Raji (cell line): ENCODE data around the gene ZNF331.

Experiments
- POLR2A ChIP-seq: IDR thresholded peaks from 2 replicates; pipeline ENCODE4 v1.6.1; 2011; ENCODE audit warnings: low read depth, low read length, control low read depth; ENCODE audit not compliant: insufficient read depth

Gene ZNF331

DNA sequence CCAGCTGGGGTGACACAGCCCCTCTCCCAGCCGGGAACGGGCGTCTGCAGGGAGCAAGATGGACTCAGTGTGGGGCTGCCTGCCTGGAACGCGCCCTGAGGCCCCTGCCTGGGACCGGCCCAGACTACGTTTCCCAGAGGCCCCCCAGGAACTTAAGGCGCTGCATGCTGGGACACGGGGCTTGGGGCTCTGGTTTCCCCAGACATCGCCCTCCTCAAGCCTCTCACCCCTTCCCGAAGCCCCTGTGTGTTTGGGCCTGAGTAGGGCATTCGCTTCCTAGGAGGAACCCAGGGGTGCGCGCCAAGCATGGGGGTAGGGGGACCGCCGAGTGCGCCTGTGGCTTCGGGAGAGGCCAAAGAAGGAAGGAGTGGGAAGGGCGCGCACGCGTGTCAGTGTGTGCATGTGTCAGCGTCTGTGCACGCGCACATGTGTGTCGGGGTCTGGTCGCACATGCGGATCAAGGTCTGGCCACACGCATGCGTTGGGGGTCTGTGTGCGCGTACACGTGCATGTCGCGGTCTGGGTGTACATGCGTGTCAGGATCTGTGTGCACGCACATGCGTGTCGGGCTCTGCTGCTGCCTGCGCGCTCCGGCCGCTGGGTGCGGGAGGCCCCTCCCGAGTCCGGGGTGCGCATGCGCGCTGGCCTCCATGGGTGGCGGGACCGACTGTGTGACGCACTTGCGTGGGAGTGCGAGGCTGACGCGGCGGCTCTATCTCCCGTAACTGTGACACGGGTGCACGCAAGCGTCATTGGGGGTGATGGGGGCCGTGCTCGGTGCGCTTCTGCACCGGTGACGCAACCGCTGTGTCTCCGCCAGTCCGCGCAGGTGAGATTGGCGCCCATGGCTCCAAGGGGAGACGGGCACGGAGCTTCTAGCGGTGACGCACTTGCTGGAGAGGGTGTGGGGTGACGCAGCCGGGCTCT, 16.2 kb downstream of the ZNF331 start:
- TF ChIP-seq POLR2A = no peak

DNA sequence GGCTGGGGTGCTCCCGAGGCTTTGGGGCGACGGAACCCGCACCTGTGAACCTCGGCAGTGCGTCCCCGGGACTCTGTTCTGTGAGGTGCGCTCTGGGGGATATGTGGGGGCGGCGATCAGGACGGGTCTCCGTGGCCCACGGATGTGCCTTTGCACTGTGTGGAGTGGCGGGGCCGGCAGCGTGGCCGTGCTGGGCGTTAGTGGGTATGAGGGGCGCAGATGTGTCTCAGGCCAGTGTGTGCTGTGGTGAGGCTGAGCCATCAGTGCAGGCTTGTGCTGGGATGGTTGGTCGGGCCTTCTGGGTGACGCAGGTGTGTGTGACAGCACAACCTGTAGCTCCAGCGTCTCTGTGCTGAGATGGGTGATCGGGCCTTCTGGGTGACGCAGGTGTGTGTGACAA, 16.9 kb downstream of the ZNF331 start:
- TF ChIP-seq POLR2A = no peak

DNA sequence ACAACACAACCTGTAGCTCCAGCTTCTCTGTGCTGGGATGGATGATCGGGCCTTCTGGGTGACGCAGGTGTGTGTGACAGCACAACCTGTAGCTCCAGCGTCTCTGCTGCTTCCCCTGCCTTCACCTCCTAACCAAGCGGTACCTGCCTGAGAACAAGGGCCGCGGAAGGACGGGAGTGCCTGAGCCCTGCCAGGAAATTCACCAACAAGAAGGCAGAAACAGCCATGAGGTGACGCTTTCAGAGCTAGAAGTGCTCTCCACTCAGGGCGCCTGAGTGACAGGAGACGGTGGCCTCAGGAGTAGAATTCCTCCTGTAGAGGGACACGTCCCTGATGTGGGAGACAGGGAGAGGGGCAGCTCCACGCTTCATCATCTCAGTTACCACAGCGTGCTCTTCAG, 17.4 kb downstream of the ZNF331 start:
- no peak for TF ChIP-seq POLR2A

DNA sequence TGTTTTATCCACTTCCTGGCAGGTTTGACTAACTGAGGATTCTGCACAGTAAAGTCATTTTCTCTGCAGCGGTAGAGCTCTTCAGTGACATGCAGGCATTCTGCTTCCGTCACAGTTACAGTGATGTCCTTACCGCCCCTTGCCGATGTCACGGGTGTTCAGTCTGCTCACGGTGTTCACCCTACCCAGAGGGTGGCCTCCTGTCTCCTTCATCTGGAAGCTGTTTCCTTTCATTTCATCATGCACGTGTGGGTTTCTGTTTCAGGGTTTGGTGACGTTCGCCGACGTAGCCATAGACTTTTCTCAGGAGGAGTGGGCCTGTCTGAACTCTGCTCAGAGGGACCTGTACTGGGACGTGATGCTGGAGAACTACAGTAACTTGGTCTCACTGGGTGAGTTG, 33.4 kb downstream of the ZNF331 start:
- TF ChIP-seq POLR2A = no peak

DNA sequence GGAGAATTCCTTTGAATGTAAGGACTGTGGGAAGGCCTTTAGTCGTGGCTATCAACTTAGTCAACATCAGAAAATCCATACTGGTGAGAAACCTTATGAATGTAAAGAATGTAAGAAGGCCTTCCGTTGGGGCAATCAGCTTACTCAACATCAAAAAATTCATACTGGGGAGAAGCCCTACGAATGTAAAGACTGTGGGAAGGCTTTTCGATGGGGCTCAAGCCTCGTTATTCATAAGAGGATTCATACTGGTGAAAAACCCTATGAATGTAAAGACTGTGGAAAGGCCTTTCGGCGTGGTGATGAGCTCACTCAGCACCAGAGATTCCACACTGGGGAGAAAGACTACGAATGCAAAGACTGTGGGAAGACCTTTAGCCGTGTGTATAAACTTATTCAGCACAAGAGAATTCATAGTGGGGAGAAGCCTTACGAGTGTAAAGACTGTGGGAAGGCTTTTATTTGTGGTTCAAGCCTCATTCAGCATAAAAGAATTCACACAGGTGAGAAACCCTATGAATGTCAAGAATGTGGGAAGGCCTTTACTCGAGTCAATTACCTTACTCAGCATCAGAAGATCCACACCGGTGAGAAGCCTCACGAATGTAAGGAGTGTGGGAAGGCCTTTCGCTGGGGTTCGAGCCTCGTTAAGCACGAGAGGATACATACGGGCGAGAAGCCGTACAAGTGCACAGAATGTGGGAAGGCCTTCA, 39.2 kb downstream of the ZNF331 start:
- TF ChIP-seq POLR2A = no peak

- TF ChIP-seq POLR2A = no peak
These were observed 40.0 kb downstream of the ZNF331 start for GRCh38 chr19:53577968-53578367.

DNA sequence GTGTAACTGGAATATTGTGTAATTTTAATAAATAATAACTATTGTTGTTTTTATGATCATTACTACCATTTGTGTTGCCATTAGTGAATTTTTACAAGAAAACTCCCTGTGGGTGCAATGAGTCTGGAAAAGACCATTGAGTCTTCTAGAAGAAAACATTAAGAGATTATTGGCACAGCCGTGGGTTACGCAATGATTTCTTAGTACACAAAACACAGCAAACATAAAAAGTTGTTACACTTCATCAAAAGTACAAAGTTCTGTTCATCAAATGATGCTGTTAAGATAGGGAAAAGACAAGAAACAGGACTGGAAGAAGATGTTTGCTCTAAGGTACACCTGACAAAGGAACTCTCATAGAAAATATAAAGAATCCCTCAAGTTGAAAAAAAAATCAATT, 41.6 kb downstream of the ZNF331 start:
- no peak for TF ChIP-seq POLR2A

DNA sequence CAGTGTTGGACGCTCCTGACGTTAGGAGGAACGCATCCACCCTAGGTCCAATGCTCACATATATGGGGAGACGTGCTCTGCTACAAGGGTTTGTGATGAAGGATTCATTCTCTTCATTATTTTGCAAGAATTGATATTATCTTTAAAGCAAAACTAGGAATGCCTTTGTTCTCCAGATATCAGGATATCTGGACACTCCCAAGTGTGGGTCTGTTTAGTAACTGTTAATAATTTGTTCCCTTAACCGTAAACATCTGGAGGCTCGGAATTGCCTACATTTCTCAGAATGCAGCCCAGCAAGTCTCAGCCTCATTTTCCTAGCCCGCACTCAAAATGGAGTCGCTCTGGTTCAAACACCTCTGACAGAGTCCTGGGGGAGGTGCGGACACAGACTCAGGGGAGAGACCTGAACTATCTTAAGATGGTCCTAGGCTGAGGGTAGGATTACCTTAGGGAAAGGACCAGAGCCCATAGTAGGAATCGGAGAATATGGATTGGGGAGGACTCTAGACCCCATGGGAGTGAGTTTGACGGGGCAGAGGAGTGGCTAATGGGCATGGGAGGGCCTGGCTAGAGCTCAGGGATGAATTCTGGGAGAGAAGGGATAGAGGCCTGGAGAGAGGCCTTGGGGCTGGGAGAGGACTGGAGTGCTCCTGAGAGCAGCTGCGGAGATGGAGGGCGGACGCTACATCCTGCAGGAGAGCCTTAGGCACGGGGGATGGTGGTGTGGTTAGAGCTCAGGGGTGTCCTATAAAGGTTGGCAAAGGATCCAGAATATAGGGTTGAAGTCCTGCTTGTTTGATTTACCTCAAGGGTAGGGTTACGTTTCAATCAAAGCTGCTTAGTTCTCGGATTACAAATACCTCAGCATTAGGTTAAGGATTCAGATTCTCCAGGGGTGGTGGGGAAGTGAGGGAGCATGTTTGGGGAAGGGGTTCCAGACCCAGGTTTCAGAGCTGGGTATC, 43.2 kb downstream of the ZNF331 start:
- TF ChIP-seq POLR2A = no peak

DNA sequence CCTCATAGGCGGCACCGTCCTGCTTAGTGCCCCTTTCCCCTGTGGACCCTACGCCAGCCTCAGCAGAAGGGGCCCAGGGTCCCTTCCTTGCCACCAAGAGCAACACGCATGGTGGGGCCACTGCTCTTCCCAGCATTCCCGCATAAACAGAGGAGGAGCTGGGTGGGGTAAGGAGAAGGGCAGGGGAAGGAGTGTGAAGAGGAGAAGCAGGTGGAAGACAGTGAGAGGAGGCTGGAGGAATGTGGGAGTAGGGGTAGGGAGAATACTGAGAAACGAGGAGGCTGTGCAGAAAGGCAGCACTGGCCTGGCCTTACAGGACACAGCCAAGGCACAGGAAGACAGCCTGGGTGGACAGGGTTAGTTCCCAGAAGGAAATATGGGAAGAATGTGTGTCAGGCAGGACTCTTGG, 43.9 kb downstream of the ZNF331 start:
- no peak for TF ChIP-seq POLR2A

- TF ChIP-seq POLR2A = no peak
These were observed 45.2 kb downstream of the ZNF331 start for GRCh38 chr19:53583181-53583580.

DNA sequence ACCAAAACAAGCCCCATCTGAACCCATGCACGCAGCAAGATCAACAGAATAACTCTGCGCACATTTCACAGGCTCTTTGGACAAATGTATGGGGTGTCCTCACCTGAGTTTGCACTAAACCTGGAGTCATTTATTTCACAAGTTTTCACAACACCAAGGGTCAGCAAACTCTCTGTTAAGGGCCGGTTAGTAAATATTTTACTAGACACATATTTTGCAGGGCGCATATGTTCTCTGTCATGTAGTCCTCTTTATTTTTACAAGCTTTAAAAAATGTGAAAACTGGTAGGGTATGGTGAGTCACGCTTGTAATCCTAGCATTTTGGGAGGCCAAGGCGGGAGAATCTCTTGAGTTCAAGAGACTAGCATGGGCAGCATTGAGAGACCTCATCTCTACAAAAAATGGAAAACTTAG, 48.3 kb downstream of the ZNF331 start:
- TF ChIP-seq POLR2A = no peak

DNA sequence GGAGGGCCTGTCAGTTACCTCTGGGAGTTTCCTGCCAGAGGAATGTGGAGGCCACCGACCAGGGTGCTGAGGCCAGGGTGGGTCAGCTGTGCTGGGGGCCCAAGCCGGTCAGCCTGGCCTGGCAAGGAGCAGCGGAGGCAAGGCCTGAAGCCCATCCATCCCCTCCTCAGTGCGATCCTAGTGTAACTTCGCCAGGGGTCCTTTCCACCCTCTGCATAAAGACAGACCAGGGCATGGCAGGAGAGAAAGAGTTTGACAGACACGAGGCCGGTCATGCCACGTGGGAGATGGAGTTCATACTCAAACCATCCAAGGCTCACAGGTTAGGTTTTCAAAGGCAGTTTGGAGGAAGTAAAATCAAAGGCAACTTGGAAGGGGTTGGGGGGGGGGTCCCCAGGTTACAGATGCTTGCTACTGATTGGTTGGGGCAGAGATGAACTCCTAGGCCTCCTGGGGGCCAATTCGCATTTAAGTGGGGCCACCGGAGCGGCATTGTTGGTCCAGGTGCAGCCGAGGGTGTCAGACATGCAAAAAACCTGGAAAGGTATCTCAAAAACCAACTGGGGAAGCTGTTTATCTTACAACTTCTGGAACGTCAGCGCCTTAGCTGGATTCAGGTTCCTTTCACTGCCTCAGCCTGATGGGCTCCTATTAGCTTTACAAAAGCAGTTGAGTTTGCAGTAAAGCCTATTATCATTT, 57.0 kb downstream of the ZNF331 start:
- TF ChIP-seq POLR2A = no peak

- no peak for TF ChIP-seq POLR2A
These were observed 57.5 kb downstream of the ZNF331 start for GRCh38 chr19:53595510-53595867.

GRCh38 chr19:53596056-53596455, 58.1 kb downstream of the ZNF331 start:
- TF ChIP-seq POLR2A = no peak

DNA sequence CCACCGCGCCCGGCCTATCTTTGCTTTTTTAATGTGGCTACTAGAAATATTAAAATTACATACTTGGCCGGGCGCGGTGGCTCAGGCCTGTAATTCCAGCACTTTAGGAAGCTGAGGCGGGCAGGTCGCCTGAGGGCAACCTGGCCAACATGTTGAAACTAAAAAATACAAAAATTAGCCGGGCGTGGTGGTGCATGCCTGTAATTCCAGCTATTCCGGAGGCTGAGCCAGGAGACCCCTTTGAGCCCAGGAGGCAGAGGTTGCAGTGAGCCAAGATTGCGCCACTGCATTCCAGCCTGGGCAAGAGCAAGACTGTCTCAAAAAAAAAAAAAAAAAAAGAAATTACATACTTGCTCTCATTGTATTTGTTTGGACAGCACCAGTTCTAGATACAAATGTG, 59.1 kb downstream of the ZNF331 start:
- no peak for TF ChIP-seq POLR2A

- no peak for TF ChIP-seq POLR2A
These were observed 60.4 kb downstream of the ZNF331 start for GRCh38 chr19:53598361-53598760.
